Glutamatergic neuron (in vitro differentiated cells): ENCODE data around the gene ECHDC3. TPM values are rescaled to one million over a fixed set of nuclear protein-coding genes. Genes with fewer than 3 reads are reported as not detected.

Experiments used
- DNase-seq: peaks from one replicate; pipeline ENCODE4 v3.0.0; 2022
- H3K27ac Mint-ChIP-seq: one replicate; pipeline ENCODE4 v1.8.0; 2020; ENCODE audit warnings: mild to moderate bottlenecking, mixed read lengths, inconsistent platforms; ENCODE audit not compliant: unreplicated experiment
- H3K27me3 Mint-ChIP-seq: one replicate; pipeline ENCODE4 v1.8.0; 2020; ENCODE audit warnings: mild to moderate bottlenecking, moderate library complexity, mixed read lengths, inconsistent platforms; ENCODE audit not compliant: unreplicated experiment
- H3K36me3 Mint-ChIP-seq: one replicate; pipeline ENCODE4 v1.8.0; 2020; ENCODE audit warnings: mild to moderate bottlenecking, mixed read lengths, inconsistent platforms; ENCODE audit not compliant: unreplicated experiment
- H3K4me1 Mint-ChIP-seq: one replicate; pipeline ENCODE4 v1.8.0; 2020; ENCODE audit warnings: mild to moderate bottlenecking, low read depth, mixed read lengths, inconsistent platforms; ENCODE audit not compliant: unreplicated experiment
- H3K4me3 Mint-ChIP-seq: one replicate; pipeline ENCODE4 v1.8.0; 2020; ENCODE audit warnings: mild to moderate bottlenecking, mixed read lengths, inconsistent platforms; ENCODE audit not compliant: unreplicated experiment
- H3K9me3 Mint-ChIP-seq: one replicate; pipeline ENCODE4 v1.8.0; 2020; ENCODE audit warnings: mild to moderate bottlenecking, moderate library complexity, mixed read lengths, inconsistent platforms; ENCODE audit not compliant: unreplicated experiment
- CTCF ChIP-seq: fragments of 200-600 bp; sonication (generic); IDR thresholded peaks from one replicate; pipeline ENCODE4 v1.5.0; 2021; ENCODE audit not compliant: partially characterized antibody, unreplicated experiment
- total RNA-seq: library from RNA; stranded (reverse); fragmentation: NEBNext Ultra II Directional; extraction: Animal tissue kit (Norgen Biotek cat#: 25700); gene quantifications from one replicate; pipeline ENCODE4 v1.2.1, GENCODE V29; 2021; ENCODE audit not compliant: unreplicated experiment

ECHDC3 gene
- total RNA-seq, 1 donor from 2014 or later = 11.8 TPM

GRCh38 chr10:11743461-11744338 is 1.5 kb downstream of the ECHDC3 start:
- Mint-ChIP-seq H3K9me3 (peaks cover 4% of the 10 kb centered on the region), H3K27me3 (peaks cover 6% of the 10 kb centered on the region), H3K36me3 (peaks cover 7% of the 10 kb centered on the region), H3K27ac (no peak overlapping the region), H3K4me3 (peak overlapping the region; percentile 75), H3K4me1 (no peaks in the 10 kb centered on the region)
- DNase-seq = no peak
- no peak for TF ChIP-seq CTCF

DNA sequence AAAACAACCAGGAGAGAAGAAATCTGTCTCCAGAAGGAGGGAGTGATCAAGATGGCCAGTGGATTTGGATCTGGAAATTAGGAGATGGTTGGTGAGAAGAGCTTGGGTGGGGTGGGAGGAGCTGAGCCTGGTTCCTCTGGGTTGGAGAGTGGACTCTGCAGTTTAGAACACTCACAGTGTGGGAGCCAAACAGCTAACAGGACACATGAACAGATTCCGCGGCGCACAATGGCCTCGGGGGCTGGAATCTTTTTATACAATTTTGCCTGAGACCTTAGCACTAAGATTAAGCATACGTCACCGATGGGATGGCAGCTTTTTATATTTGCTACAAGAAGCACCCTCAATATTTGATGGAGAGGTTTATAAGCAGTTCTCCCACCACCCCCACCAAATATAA is 2.9 kb downstream of the ECHDC3 start:
- Mint-ChIP-seq H3K4me3 (no peak overlapping the region), H3K27ac (no peak overlapping the region), H3K36me3 (peaks cover 7% of the 10 kb centered on the region), H3K27me3 (peaks cover 4% of the 10 kb centered on the region), H3K9me3 (peaks cover 4% of the 10 kb centered on the region), H3K4me1 (no peaks in the 10 kb centered on the region)
- no peak for DNase-seq
- no peak for TF ChIP-seq CTCF

DNA sequence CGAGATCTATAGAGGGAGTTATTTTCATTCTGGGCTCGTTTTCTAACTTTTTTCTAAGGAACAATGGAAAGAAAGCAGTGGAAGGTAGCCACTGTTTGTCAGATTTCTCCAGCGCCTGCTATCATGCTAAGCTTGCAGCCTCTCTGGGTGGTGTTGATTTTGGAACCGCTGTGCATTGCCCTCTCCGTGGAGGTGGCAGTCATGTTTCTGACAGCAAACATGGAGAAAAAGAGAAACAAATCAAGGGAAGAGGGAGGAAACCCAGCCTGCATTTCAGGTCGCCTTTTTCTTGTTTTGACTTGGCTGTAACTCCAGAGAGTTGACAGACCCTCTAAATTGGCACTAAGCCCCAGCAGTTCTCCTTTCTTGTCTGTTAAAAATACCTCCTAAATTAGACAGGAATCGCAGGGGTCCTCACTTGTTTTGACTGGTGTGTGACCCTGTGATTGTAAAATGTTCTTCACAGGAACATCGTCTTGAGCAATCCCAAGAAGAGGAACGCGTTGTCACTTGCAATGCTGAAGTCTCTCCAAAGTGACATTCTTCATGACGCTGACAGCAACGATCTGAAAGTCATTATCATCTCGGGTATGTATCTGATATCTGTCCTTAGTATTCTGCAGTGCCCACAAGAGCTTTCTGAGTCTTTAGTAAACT is 4.8 kb downstream of the ECHDC3 start:
- no peak for DNase-seq
- Mint-ChIP-seq H3K4me1 (no peaks in the 10 kb centered on the region), H3K36me3 (peaks cover 7% of the 10 kb centered on the region), H3K27ac (no peak overlapping the region), H3K4me3 (no peak overlapping the region), H3K9me3 (no peaks in the 10 kb centered on the region), H3K27me3 (peaks cover 4% of the 10 kb centered on the region)
- no peak for TF ChIP-seq CTCF

DNA sequence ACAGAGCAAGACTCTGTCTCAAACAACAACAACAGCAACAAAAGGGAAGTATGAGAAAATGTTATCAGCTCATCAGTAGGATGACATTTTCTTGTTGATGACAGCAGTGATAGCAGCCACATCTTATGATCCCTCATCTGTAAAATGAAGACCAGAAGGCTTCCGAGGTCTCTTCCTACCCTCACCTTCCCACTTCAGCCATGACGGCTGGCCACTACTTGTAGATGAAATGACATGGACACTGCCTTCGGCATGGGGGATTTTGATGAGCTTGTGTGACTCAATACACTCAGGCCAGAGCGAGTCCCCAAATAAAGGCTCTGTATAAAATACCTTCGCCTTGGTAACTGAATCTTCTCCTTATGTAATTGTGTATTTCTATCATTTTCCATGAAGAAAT is 6.7 kb downstream of the ECHDC3 start:
- H3K4me1 Mint-ChIP-seq = no peaks in the 10 kb centered on the region
- TF ChIP-seq CTCF = no peak
- no peaks in the 10 kb centered on the region for H3K27me3 Mint-ChIP-seq
- no peak overlapping the region for H3K27ac Mint-ChIP-seq
- H3K4me3 Mint-ChIP-seq = no peak overlapping the region
- H3K9me3 Mint-ChIP-seq = no peaks in the 10 kb centered on the region
- H3K36me3 Mint-ChIP-seq = peaks cover 7% of the 10 kb centered on the region
- no peak for DNase-seq

GRCh38 chr10:11750420-11750819 is 8.2 kb downstream of the ECHDC3 start:
- H3K27ac Mint-ChIP-seq = no peak overlapping the region
- H3K27me3 Mint-ChIP-seq = peaks cover 2% of the 10 kb centered on the region
- H3K4me1 Mint-ChIP-seq = no peaks in the 10 kb centered on the region
- H3K4me3 Mint-ChIP-seq = no peak overlapping the region
- no peaks in the 10 kb centered on the region for H3K36me3 Mint-ChIP-seq
- no peaks in the 10 kb centered on the region for H3K9me3 Mint-ChIP-seq
- no peak for TF ChIP-seq CTCF
- DNase-seq = no peak
